Epidermal melanocyte (primary cell): ENCODE measurements around the gene CCDC40.
"Not testable (repeated sequence)": the region's sequence is repeated elsewhere in the genome, so short reads cannot be mapped to it uniquely, and the experiment has no call there.

Experiments
- DNase-seq: peaks from one replicate; pipeline ENCODE4 v3.0.0; 2011; ENCODE audit warnings: low spot score; ENCODE audit not compliant: insufficient read length

Gene CCDC40

DNA sequence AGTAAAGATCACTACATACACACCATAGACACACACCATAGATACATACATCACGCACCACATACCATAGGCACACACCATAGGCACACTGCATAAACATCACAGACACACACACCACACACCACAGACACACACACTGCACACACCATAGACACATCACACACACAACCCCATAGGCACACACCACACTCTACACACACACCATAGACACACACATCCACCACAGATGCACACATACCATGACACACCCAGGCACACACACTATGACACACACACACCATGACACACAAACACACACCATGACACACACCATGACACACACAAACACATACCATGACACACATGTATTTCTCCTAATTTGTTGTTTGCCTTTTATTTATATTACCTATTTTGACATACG lies 14.8 kb upstream of the CCDC40 start:
- DNase-seq, result no peak

DNA sequence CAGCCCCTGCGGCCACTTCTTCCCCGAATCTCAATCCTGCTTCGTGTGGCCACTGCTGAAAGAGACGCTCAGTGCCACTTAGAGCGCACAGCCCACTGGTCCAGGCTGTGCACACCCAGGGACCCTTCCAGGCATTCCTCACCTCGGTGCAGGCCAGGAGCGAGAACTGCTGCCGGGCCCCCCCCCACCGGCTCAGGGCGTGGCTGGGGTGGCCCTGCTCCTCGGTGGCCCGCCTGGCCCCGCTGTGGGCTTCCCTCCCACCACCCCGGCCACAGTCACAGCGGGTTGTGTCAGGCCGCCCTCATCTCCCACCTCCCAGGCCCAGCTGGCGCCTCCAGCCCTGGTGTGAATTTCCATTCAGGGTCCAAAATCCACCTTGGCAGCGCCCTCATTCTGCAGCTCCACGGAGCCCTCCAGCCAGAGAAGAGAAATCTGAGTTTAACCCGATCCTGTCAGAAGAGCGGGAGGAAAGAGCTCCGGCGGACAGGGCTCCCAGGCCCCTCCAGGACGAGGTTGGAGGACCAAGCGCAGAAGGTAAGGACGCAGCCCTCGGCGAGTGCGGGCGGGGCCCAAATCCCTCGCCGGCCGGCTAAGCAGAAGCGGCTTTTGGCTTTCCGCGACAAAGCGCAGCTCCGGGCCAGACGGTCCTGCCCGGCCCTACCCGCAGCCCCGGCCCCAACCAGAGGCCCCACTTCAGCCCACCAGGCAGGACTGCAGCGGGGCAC lies 12.8 kb upstream of the CCDC40 start:
- no peak for DNase-seq

DNA sequence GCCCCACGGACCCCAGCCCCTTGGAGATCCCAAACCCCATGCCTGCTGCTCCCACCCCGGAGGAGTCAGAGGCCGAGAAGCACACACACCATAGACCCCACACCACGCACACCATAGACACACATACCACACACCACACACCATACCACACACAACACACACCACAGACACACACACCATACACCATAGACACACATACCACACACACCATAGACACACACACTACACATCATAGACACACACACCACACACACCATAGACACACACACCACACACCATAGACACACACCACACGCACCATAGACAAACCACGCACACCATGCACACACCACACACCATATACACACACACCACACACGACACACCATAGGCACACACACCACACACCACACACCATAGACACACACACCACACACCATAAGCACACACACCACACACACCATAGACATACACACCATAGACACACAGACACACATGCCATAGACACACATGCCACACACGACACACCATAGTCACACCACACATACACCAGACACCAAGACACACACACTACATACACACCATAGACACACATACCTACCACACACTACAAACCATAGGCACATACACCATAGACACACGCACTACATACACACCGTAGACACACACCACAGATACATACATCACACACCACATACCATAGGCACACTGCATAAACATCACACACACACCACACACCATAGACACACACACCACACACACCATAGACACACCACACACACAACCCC lies 12.1 kb upstream of the CCDC40 start:
- DNase-seq, result no peak

DNA sequence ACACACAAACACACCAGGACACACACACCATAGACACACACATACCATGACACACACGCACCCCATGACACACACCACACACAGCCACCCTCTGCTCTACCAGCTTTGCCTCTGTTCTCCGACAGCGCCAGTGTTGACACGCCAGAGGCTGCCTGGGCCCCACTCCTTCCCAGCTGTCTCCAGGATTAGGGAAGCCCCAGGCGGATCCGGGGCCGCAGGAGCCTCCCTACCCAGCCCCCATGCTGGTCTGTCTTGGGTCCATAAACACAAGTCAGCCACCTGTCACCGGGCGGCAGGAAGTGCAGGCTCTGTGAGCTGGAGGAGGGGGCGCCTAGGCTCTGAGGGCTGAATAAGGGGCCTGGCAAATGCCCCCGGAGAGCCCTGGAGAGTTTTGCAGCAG lies 11.3 kb upstream of the CCDC40 start:
- no peak for DNase-seq

DNA sequence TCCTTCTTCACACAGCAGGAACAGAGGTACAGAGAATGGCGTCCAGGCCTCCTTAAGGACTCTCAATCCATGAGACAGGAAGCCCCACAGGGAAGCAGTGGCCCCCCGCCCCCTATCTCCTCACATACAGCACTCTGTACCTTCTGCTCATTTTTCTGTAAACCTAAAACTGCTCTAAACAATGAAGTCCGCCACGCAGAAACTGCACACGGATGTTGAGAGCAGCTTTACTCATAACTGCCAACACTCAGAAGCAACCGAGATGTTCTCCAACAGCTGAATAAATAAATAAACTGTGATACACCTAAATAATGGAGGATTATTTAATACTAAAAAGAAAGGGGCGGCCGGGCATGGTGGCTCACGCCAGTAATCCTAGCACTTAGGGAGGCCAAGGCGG lies 10.6 kb upstream of the CCDC40 start:
- DNase-seq, result no peak

DNA sequence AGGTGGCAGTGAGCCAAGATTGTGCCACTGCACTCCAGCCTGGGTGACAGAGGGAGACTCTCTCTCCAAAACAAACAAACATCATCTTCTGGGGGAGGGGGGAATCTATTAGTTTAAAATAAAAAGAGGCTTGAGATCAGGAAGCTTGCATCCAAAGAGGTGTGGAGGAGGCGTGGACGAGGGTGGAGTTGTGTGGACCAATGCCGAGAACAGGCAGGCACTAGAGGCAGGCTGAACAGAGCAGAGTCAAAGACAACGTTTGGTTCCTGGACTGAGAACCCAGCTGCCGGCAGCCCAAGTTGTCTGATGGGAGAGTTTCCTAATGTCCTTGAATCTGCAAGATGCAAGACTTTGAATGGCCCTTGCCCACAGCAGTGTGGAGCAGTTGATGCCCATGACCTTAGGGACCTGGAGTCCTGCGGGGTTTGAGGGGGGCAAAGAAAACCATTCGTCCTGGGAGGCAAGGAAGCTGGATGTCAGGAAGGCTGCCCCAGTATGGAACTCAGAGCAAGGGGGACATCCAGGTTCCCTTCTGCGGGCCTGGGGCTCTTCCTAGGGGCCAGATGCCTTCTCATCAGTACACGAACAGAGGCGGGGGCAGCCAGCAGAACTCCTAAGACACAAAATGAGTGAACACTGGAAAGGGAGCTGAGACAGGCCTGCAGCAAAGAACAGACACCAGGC lies 9.9 kb upstream of the CCDC40 start:
- DNase-seq, result no peak

DNA sequence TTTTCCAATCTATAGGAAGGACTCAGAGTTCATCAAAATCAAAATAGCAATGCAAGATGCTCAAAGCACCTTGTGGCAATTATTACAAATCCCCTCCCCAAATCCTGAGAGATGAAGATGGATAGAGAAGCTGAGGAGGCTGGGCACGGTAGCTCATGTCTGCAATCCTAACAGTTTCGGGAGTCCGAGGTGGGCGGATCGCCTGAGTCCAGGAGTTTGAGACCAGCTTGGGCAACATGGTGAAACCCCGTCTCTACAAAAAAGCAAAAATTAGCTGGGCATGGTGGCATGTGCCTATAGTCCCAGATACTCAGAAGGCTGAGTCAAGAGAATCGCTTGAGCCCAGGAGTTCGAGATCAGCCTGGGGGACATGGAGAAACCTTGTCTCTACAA lies 9.4 kb upstream of the CCDC40 start:
- DNase-seq, result no peak

DNA sequence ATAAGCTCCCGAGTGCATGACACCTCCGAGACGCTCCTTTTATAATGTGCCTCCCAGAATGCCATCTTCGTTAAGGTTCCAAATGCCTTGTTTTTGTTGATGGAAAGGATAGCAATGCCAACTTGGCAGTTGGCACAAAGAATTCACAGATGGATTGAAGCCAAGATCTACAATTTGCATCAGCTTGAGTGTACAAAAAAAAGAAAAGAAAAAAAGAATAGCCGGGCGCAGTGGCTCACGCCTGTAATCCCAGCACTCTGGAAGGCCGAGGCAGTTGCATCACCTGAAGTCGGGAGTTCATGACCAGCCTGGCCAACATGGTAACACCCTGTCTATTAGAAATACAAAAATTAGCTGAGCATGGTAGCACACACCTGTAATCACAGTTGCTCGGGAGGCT lies 8.4 kb upstream of the CCDC40 start:
- DNase-seq, result no peak

DNA sequence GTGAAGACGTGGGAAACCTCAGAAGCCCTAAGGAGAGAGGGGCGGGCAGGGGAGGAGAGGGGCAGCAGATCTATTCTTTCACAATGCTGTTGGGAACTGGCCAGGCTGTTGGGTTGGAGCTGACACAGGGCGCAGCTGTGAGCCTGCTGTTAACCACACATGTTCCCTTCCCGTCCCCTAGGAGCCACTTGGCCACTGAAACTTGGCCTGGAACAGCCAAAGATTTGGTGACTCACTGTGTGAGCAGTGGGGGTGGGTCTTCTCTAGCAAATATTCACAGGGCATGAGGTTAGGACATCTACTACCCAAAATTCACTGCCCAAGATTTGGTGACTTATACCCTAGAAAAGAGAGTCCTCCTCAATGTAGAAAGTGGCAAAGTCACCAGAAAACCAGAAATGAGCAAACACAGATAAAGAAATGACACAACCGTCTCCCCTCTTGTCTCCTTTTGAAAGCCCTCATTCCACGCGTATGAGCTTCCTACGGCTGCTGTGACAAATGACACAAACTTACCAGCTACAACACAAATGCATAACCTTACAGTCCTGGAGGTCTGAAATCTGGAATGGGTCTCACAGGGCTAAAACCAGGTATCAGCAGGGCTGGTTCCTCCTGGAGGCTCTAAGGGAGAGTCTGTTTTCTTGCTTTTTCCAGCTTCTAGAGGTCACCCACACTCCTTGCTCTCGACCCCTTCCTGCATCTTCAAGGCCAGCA lies 7.0 kb upstream of the CCDC40 start:
- DNase-seq, result peak; percentile 68

DNA sequence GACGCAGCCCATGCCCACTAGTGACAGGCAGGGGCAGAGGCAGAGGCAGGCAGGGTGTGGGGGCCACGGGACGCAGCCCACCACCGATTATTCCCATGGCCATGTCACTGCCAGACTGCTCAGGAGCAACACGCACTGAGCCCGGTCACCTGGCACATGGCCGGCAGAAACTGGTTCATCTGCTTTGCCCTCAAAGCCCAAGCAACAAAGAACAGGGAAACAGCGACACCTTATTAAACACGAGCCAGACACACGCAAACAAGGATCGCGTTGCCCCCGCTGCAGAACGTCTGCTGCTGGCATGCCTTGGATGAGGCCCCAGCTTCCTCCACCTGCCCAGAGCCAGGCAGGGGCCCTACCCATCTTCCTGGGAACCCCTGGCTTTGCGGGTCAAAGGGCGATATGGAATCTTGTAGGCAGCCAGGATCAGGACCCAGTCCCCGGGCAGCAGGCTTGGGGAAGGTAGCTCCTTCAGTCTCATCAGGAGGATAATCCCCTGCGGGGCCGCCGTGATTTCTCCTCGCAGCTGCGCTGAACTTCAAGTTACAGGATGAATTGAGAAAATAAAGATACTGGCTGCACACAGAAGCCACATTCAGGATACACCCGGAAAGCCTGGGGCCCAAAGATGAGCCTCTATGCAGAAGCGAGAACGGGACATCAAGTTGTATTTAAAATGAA lies 5.6 kb upstream of the CCDC40 start:
- no peak for DNase-seq

DNA sequence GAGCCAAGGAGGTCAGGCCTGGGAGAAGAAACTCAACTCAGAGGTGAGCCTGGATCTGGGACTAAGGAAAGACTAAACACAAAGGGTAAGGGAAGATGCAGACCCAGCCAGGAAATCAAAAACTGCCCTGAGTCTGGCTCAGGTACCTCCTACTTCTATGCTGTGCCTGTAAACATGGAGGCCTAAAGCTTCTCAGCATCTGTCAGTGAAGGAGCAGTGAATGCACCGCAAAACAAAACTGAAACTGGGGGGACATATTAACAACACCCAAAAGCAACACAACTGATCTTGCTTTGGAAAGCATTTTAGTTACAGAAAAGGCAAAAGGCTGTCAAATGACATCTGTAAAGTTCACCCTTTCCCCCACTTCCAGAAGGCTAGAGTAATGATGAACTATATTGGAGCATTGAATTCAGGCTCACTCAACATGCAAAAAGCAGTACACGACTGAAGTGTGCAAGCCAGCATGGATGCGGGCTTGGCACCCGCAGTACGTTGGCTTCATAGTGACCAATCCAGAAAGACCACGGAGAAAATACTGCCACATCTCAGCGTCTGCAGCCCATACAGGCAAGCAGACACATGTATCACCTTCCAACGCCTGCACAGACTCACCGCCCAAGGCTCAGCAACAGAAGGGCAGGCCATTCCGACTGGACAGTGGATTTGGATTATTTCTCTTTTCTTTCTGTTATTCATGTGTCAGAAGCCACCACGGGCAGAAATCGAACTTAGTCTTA lies 4.6 kb upstream of the CCDC40 start:
- DNase-seq, result no peak

DNA sequence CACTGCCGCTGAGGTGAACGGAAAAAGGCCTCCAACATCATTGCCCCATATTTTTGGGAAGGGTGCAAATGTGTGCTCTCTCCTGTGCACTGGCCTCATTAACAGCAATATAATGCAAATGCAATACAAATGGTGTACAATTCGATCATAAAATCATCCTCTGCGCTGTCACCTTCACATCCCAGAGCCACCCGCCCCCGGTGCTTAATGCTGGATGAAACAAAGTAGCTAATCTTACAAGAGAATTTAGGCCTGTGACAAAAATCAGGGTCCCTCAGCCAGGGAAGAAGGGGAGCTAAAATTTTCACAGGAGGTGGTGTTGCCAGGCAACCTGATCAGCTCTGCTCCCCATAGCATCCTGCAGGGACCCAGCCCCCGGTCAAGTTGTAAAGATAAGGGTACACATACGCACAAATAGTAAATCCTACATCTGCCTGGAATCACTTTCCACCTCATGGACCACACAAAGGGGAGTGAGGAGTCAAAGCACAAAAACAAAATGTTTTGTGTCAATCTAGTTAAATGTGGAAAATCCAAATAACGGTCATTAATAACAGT lies 3.7 kb upstream of the CCDC40 start:
- DNase-seq, result no peak

DNA sequence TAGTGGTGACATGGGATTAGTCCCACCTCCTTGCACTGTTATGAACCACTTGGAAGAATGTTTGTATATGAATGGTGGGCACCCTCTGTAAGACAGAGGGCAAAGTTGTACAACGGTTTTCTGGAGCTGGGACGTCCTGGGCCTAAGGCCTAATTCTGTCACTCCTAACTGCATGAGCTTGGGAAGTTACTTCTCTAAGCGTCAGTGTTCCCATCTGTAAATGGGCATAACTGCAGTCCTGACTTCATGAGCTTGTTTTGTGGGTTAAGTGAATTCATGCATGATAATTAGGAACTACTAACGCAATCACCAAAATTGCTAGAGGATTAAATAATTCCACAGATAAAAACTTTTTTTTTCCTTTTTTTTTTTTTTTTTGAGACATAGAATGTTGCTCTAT lies 2.6 kb upstream of the CCDC40 start:
- DNase-seq, result no peak

DNA sequence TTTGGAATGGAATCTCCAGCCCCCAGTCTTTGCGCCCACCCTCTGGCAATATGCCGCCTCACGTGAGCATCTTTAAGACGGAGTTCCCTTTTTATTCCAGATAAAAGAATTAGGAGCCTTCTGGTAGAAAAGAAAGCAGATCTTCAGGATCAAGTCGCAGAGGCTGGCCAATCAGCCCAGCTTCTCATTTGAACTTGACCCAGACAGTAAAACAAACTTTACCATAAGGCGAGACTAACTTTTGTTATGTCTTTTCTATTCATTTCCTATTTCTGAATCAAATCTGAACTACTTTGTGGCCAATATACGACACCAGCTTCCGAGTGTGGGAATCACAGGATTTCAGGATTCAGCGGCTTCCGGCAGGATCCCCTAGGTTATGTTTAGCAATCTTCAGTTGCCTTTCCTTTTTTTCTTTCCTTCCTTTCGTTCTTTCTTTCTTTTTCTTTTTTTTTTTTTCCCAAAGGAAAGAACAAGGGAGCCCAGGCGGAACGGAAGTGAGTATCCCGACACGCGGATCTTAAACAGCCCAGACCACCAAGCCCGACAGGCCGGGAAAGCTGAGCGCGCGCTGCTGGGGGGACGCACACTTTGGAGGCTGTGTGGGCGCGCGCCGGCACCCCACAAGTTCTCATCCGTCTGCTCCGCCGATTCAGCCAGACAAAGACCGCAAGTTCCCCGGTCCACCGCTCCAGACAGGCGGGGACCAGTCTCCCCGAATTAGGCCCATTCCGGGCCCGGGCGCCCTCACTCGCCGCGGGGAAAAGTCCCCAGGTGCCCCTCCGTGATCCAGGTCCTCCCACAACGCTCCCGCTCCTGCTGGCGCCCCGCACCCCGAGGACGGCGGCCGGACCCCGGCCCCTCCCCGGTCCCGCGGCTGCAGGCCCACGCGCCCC lies 1.4 kb upstream of the CCDC40 start:
- DNase-seq, result no peak

DNA sequence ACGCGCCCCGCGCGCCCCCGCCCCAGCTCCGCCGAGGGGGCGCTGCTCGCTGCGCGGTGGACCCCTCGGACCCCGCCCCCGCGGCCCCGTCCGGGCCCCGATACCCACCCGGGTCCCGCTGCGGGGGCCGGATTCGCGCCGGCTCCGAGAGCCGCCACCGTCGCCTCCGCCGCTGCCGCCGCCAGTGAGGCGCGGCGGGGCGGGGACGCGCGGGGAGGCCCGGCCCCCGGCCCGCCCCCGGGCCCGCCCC lies 830 bp upstream of the CCDC40 start, which contains the start of gene TBC1D16:
TBC1D16 (minus strand) TSS at position 186 of the 250 bp plus-strand sequence. CDS start 22,325 bp downstream, outside the sequence.
- DNase-seq, result no peak

DNA sequence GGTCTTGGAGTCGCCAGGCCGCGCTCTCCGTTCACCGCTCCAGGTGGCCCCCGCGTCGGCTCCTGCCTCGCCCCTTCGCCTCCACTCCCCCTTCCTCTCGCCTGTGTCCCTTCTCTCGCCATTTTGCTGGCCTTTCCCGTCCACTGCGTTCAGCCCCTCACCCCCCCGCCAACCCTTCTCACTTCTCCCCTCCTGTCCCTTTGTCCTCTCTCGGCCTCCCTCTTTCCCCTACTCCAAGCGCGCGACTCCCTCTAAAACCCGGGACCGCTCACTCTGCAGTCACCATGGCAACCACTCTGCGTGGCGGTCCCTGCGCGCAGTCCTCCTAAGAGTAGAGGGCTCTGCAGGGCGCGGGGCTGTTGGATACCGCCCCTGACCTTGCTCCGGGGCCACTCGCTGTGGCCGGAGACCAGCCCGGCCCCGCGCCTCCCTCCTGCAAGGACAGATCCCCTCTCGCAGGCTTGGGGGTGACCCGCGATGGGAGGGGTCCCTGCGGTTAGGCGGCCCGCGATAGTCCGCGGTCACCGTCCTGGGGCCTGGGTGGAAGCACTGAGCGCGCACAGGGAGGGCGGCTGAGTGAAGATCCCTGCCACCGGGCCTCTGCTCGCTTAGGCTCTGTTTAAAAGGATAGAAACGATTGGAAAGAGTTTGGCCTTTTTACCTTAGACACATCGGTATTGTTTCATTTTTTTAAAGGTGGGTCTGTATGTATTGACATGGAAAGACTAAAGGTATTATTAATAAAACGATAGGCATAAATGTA lies 454 bp downstream of the CCDC40 start:
- no peak for DNase-seq

DNA sequence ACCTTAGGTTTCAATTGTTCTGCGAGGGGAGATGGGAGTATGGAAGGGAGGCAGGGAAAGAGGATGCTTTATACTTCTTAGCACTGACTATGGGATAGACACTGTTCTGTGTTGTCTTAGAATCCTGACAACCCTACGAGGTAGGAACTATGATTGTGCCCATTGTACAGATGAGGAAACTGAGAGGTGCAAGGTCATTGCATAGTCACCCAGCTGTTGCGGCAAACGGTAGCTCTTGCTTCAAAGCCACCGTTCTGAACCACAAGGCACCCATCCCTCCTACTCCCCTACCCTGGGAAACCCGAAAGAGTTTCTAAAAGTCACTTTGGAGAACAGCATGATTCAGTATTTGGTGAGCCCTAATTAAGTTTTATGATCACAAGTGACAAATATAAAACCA lies 7.5 kb downstream of the CCDC40 start:
- DNase-seq, result no peak

DNA sequence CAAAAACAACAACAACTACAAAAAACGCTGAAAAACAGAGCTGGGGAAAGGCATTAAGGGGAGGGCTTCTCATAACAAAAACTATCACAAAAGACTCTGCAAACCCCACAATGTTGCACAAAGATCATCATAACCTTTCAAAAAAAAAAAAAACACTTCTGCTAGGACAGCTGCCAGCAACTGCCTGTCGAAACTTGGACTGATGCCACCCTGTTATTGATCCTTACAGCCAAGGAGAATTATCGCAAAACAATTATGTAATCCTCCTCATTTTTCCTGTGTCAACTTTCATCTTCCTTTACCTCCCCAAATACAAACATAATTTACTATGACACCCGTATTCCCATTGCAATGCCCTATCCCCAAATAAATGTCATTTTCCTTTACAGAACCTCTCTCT lies 9.3 kb downstream of the CCDC40 start:
- no peak for DNase-seq

DNA sequence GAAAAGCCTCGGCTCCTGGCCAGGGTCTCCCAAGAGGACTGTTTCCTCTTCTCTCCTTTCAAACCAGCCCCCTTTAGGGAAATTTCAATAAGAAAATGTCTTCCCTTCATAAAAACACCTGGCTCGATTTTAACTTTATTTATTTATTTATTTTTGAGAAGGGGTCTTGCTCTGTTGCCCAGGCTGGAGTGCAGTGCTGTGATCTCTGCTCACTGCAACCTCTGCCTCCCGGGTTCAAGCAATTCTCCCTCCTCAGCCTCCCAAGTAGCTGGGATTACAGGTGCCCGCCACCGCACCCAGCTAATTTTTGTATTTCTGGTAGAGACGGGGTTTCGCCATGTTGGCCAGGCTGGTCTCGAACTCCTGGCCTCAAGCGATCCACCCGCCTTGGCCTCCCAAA lies 10.3 kb downstream of the CCDC40 start:
- DNase-seq, result not testable (repeated sequence)
